ENCODE results near the gene LMOD2. TPM values are rescaled to one million over a fixed set of nuclear protein-coding genes. Genes with fewer than 3 reads are reported as not detected.

The LMOD2 gene
- total RNA-seq, 1 experiment from 2014 or later = not detected

DNA sequence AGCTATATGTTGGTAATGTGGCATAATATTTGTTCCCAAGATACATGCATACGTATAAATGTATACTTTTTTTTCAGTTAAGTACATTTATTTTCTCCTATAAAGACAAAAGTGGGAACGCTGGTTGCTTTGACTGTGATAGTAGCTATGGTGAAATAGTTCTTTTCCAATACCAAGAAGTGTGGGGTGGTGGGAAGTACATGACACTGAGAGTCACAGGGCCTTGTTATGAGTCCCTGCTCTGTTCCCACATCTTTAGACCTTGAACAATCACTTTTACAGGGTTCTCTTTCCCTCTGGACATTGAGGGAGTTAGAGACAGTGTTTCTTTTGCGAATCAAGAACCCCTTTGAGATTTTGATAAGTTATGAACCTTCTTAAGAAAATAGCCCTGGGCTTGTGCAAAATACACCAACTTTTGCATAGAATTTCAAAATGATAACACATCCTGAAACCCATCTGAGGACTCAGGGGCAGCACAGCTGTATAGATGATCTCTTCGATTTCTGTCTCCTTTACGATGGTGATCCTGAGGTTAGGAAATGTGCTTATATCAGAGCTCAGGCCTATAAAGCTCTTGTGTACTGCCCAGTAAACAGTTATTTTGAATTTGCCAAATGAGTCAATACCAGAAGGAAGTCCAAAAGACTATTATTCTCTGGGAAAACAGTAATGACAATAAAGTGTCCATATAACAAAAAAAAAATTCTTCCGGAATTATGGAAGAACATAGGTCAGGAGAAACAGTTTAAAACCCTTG is 1.1 kb downstream of the LMOD2 start:
- CTCF ChIA-PET = no interaction called here
- BruUV-seq (replicated peaks) = no TSS peak
- in situ Hi-C loops (cut with HindIII; ENCODE audit: low pct_unique_long_range_greater_than_20kb, low sequenced_read_pairs) = no loop called here

DNA sequence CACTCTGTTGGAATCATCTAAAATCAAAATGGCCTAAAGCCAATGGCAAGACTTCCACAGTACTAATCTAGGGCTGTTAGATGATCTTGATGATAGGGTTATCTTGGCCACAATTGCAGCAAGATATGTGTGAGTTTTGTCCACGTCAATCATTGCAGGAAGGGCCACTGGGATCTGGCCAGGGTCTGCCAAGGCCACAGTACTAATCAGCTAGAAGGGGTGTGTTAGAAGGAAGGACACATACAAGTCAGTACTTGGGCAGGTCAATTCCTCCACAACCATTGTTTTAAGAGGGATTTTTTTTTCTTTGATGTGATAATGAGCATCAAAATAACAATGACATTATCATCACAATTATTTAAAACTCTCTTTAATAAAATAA is 1.6 kb downstream of the LMOD2 start:
- Histone ChIP-seq H3K27me3 (ENCODE audit: control insufficient read depth, insufficient read depth, low read length) (peaks cover 6% of the 10 kb centered on the region), H3K4me3 (ENCODE audit: low read depth in 2 of 2, low read length in 2 of 2) (no peak overlapping the region), H3K36me3 (ENCODE audit: control insufficient read depth, insufficient read depth, low read length) (no peaks in the 10 kb centered on the region), H3K9me3 (ENCODE audit: control insufficient read depth, insufficient read depth, low read depth, low read length) (no peaks in the 10 kb centered on the region), H3K4me1 (ENCODE audit: control insufficient read depth, insufficient read depth, low read length) (no peaks in the 10 kb centered on the region), H3K27ac (ENCODE audit: low read length) (no peak overlapping the region)
- no peak for DNase-seq (ENCODE audit: low read depth, low spot score)
- intact Hi-C loops (cut with micrococcal nuclease; ENCODE audit: unreplicated experiment) (no loop called here), in situ Hi-C loops (cut with HindIII; ENCODE audit: low pct_unique_long_range_greater_than_20kb, low sequenced_read_pairs) (no loop called here)
- ATAC-seq = no peak
- POLR2A ChIA-PET = no interaction called here
- TF ChIP-seq SIN3A (IDR thresholded peaks at IDR 0.05; ENCODE audit: borderline replicate concordance, insufficient read depth, low read depth, low read length) (no peak), TCF7L2 (IDR thresholded peaks at IDR 0.05; ENCODE audit: low read depth, low read length) (no peak)
- TF ChIP-seq, protein P1, sequence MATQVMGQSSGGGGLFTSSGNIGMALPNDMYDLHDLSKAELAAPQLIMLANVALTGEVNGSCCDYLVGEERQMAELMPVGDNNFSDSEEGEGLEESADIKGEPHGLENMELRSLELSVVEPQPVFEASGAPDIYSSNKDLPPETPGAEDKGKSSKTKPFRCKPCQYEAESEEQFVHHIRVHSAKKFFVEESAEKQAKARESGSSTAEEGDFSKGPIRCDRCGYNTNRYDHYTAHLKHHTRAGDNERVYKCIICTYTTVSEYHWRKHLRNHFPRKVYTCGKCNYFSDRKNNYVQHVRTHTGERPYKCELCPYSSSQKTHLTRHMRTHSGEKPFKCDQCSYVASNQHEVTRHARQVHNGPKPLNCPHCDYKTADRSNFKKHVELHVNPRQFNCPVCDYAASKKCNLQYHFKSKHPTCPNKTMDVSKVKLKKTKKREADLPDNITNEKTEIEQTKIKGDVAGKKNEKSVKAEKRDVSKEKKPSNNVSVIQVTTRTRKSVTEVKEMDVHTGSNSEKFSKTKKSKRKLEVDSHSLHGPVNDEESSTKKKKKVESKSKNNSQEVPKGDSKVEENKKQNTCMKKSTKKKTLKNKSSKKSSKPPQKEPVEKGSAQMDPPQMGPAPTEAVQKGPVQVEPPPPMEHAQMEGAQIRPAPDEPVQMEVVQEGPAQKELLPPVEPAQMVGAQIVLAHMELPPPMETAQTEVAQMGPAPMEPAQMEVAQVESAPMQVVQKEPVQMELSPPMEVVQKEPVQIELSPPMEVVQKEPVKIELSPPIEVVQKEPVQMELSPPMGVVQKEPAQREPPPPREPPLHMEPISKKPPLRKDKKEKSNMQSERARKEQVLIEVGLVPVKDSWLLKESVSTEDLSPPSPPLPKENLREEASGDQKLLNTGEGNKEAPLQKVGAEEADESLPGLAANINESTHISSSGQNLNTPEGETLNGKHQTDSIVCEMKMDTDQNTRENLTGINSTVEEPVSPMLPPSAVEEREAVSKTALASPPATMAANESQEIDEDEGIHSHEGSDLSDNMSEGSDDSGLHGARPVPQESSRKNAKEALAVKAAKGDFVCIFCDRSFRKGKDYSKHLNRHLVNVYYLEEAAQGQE (IDR thresholded peaks at IDR 0.05; ENCODE audit: insufficient read depth in 1 of 2, low read depth in 2 of 2, low read length in 1 of 2) = no peak
- CTCF ChIA-PET = no interaction called here
- BruUV-seq (replicated peaks) = no TSS peak

More for the DNA sequence above, 1.1 kb downstream of the LMOD2 start:
- no peaks in the 10 kb centered on the region for H3K9me3 ChIP-seq (ENCODE audit: control insufficient read depth, insufficient read depth, low read depth, low read length)
- POLR2A ChIA-PET = no interaction called here
- no peak overlapping the region for H3K27ac ChIP-seq (ENCODE audit: low read length)
- no peak overlapping the region for H3K4me3 ChIP-seq (ENCODE audit: low read depth in 2 of 2, low read length in 2 of 2)
- peaks cover 6% of the 10 kb centered on the region for H3K27me3 ChIP-seq (ENCODE audit: control insufficient read depth, insufficient read depth, low read length)
- no peaks in the 10 kb centered on the region for H3K4me1 ChIP-seq (ENCODE audit: control insufficient read depth, insufficient read depth, low read length)
- TF ChIP-seq SIN3A (IDR thresholded peaks at IDR 0.05; ENCODE audit: borderline replicate concordance, insufficient read depth, low read depth, low read length) (no peak), POLR2AphosphoS5 (IDR thresholded peaks at IDR 0.05; ENCODE audit: low read depth, low read length) (no peak)
- TF ChIP-seq, protein P2, sequence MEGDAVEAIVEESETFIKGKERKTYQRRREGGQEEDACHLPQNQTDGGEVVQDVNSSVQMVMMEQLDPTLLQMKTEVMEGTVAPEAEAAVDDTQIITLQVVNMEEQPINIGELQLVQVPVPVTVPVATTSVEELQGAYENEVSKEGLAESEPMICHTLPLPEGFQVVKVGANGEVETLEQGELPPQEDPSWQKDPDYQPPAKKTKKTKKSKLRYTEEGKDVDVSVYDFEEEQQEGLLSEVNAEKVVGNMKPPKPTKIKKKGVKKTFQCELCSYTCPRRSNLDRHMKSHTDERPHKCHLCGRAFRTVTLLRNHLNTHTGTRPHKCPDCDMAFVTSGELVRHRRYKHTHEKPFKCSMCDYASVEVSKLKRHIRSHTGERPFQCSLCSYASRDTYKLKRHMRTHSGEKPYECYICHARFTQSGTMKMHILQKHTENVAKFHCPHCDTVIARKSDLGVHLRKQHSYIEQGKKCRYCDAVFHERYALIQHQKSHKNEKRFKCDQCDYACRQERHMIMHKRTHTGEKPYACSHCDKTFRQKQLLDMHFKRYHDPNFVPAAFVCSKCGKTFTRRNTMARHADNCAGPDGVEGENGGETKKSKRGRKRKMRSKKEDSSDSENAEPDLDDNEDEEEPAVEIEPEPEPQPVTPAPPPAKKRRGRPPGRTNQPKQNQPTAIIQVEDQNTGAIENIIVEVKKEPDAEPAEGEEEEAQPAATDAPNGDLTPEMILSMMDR (IDR thresholded peaks at IDR 0.05) = no peak
- ATAC-seq (no peak), DNase-seq (ENCODE audit: low read depth, low spot score) (no peak)
- intact Hi-C loops (cut with micrococcal nuclease; ENCODE audit: unreplicated experiment) = no loop called here
- no peaks in the 10 kb centered on the region for H3K36me3 ChIP-seq (ENCODE audit: control insufficient read depth, insufficient read depth, low read length)

DNA sequence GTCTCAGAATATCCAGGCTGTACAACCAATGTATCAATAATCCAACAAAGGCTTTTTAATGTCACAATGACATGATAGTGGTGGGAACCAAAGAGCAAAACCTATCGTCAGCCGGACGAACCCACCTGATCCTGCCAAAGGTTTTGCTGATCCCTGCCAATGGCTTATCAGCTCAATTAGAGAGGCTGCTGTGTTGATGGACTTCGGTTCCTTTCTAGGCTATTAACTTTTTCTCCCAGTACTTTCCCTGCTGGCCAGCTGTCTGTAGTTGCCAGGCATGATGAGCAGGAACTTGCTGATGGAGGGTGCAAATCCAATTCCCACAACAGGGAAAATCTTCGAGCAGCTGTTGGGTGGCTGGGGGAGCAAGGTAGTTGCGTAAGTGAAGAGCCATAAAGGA is 2.4 kb downstream of the LMOD2 start:
- CTCF ChIA-PET = no interaction called here
- no peak overlapping the region for H3K27ac ChIP-seq (ENCODE audit: low read length)
- ATAC-seq (no peak), DNase-seq (ENCODE audit: low read depth, low spot score) (no peak)
- peaks cover 8% of the 10 kb centered on the region for H3K27me3 ChIP-seq (ENCODE audit: control insufficient read depth, insufficient read depth, low read length)
- intact Hi-C loops (cut with micrococcal nuclease; ENCODE audit: unreplicated experiment) (no loop called here), in situ Hi-C loops (cut with HindIII; ENCODE audit: low pct_unique_long_range_greater_than_20kb, low sequenced_read_pairs) (no loop called here)
- no peaks in the 10 kb centered on the region for H3K36me3 ChIP-seq (ENCODE audit: control insufficient read depth, insufficient read depth, low read length)
- no peaks in the 10 kb centered on the region for H3K9me3 ChIP-seq (ENCODE audit: control insufficient read depth, insufficient read depth, low read depth, low read length)
- TF ChIP-seq TCF7L2 (IDR thresholded peaks at IDR 0.05; ENCODE audit: low read depth, low read length) = no peak
- TF ChIP-seq, protein P2 (IDR thresholded peaks at IDR 0.05) = no peak
- H3K4me3 ChIP-seq (ENCODE audit: low read depth in 2 of 2, low read length in 2 of 2) = no peak overlapping the region
- POLR2A ChIA-PET = no interaction called here
- no TSS peak for BruUV-seq (replicated peaks)
- H3K4me1 ChIP-seq (ENCODE audit: control insufficient read depth, insufficient read depth, low read length) = no peaks in the 10 kb centered on the region

All from Panc1 (cell line).